ENCODE results near the gene LRRN4.

DNA sequence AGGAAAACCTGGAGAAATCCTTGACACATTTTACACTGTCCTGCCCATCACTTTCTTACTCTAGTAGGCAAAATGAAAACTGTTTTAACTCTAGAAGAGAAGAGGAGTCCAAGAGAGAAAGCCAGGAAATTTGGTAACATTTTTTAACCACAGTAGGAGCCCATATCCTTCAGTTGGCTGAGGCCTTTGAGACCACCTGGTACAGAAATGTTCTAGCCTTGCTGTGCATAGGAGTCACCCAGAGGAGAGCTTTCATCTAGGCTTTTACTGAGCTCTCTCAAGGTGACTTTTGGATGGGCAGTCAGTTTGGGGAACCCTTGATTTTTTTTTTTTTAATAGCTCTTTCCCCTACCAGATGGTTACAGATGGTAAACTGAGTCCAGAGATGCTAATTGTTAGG lies 25.0 kb downstream of the LRRN4 start:
- TF ChIP-seq POLR2AphosphoS5 (IDR thresholded peaks at IDR 0.05; ENCODE audit: low read depth, low read length) (no peak), SIN3A (IDR thresholded peaks at IDR 0.05; ENCODE audit: borderline replicate concordance, insufficient read depth, low read depth, low read length) (no peak)
- TF ChIP-seq, protein P1, sequence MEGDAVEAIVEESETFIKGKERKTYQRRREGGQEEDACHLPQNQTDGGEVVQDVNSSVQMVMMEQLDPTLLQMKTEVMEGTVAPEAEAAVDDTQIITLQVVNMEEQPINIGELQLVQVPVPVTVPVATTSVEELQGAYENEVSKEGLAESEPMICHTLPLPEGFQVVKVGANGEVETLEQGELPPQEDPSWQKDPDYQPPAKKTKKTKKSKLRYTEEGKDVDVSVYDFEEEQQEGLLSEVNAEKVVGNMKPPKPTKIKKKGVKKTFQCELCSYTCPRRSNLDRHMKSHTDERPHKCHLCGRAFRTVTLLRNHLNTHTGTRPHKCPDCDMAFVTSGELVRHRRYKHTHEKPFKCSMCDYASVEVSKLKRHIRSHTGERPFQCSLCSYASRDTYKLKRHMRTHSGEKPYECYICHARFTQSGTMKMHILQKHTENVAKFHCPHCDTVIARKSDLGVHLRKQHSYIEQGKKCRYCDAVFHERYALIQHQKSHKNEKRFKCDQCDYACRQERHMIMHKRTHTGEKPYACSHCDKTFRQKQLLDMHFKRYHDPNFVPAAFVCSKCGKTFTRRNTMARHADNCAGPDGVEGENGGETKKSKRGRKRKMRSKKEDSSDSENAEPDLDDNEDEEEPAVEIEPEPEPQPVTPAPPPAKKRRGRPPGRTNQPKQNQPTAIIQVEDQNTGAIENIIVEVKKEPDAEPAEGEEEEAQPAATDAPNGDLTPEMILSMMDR (IDR thresholded peaks at IDR 0.05) = no peak

Data from Panc1 (cell line).